ENCODE data around the gene ATP11A. TPM values are rescaled to one million over a fixed set of nuclear protein-coding genes. Genes with fewer than 3 reads are reported as not detected.

The ATP11A gene
- total RNA-seq, 1 experiment from 2014 or later = 65.3 TPM

DNA sequence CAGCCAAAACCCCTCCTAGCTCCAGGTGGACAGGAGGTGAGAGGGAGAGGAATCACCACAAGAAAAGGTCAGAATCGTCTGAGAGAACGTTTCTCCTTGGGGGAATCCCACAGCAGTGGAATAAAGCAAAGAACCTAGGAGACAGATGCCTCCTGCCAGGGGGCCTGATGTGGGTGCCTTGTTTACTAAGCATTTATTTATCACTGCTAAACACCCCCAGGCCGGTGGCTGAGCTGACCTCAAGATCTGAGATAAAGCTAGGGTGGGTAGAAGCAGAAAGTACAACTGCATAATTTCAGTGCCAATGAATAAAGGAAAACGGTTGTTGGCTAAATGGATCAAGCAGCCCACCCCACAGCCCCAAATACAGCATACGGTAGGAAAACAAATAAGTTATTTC, 33.9 kb upstream of the ATP11A start:
- DNase-seq = no peak
- Histone ChIP-seq H3K79me1 (ENCODE audit: insufficient read depth, low read depth, low read length, poor library complexity, severe bottlenecking) (no peaks in the 10 kb centered on the region), H3K56ac (ENCODE audit: insufficient read length, low read depth, low read length) (no peak overlapping the region), H2AK5ac (ENCODE audit: insufficient read length, low read length) (no peak overlapping the region), H2BK20ac (ENCODE audit: low read depth, low read length, poor library complexity, severe bottlenecking) (no peak overlapping the region), H4K8ac (replicated peaks; ENCODE audit: insufficient read length, low read depth, low read length) (no peak overlapping the region), H3K23me2 (ENCODE audit: insufficient read length, low read depth, low read length, poor library complexity, severe bottlenecking) (no peaks in the 10 kb centered on the region), H3K14ac (ENCODE audit: insufficient read depth, low read length) (no peak overlapping the region), H2BK12ac (ENCODE audit: insufficient read length, low read depth, low read length) (no peak overlapping the region), H2AFZ (ENCODE audit: low read length) (no peak overlapping the region), H3K4ac (ENCODE audit: low read depth, low read length) (no peak overlapping the region), H3K23ac (ENCODE audit: insufficient read length, low read depth, low read length) (no peak overlapping the region), H4K20me1 (ENCODE audit: control insufficient read depth, insufficient read depth, insufficient read length) (no peaks in the 10 kb centered on the region), H4K91ac (ENCODE audit: insufficient read length, low read depth, low read length) (no peak overlapping the region), H3K9ac (ENCODE audit: extremely low read depth, insufficient read length, low read length) (no peak overlapping the region), H3K4me2 (ENCODE audit: insufficient read depth, insufficient read length, low read length) (no peak overlapping the region), H3K27ac (ENCODE audit: insufficient read length, low read depth, low read length) (no peak overlapping the region), H3T11ph (ENCODE audit: low read length) (no peak overlapping the region), H2BK15ac (ENCODE audit: low read depth, low read length) (no peak overlapping the region), H3K27me3 (ENCODE audit: insufficient read depth, low read length) (no peaks in the 10 kb centered on the region), H3K9me3 (ENCODE audit: control insufficient read depth, low read depth, low read length) (no peaks in the 10 kb centered on the region), H3K18ac (ENCODE audit: insufficient read length, low read depth, low read length) (no peak overlapping the region), H3K4me1 (ENCODE audit: insufficient read depth, low read length) (no peaks in the 10 kb centered on the region), H2BK5ac (ENCODE audit: insufficient read length, low read length) (no peak overlapping the region), H4K5ac (ENCODE audit: insufficient read length, low read depth, low read length) (no peak overlapping the region), H2BK120ac (ENCODE audit: low read depth, low read length, poor library complexity, severe bottlenecking) (no peak overlapping the region), H3K79me2 (ENCODE audit: insufficient read depth, low read length) (no peaks in the 10 kb centered on the region)
- WGBS (ENCODE audit: extremely low coverage, insufficient read length, low lambda C conversion rate) = no CpG with 5 or more reads among the region's 5 CpGs
- Mint-ChIP-seq H3K27me3 (ENCODE audit: low read depth) (peaks cover 6% of the 10 kb centered on the region; the same call in 1 of the 2 replicates), H3K4me3 (no peak overlapping the region), H3K27ac (no peak overlapping the region), H3K9me3 (0 out of 5 replicates have a peak, but pooled peaks cover 0 to 3% of the 10 kb centered on the region in 2 experiments), H3K36me3 (ENCODE audit: insufficient read depth in 1 of 3, low read depth in 3 of 3) (no peaks in the 10 kb centered on the region), H3K4me1 (peaks cover 12 to 19% of the 10 kb centered on the region in 2 experiments)
- TF ChIP-seq, protein P1, sequence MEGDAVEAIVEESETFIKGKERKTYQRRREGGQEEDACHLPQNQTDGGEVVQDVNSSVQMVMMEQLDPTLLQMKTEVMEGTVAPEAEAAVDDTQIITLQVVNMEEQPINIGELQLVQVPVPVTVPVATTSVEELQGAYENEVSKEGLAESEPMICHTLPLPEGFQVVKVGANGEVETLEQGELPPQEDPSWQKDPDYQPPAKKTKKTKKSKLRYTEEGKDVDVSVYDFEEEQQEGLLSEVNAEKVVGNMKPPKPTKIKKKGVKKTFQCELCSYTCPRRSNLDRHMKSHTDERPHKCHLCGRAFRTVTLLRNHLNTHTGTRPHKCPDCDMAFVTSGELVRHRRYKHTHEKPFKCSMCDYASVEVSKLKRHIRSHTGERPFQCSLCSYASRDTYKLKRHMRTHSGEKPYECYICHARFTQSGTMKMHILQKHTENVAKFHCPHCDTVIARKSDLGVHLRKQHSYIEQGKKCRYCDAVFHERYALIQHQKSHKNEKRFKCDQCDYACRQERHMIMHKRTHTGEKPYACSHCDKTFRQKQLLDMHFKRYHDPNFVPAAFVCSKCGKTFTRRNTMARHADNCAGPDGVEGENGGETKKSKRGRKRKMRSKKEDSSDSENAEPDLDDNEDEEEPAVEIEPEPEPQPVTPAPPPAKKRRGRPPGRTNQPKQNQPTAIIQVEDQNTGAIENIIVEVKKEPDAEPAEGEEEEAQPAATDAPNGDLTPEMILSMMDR (conservative IDR thresholded peaks at IDR 0.05) = no peak

All from H9 (cell line).